HG02852 (cell line): ENCODE data around the gene RAPGEF6.
"Not testable (repeated sequence)": the region's sequence is repeated elsewhere in the genome, so short reads cannot be mapped to it uniquely, and the experiment has no call there.

ENCODE experiments used
- ATAC-seq: cut with Tn5 transposase; IDR thresholded peaks from one replicate; pipeline ENCODE4 v1.9.1; 2021; ENCODE audit warnings: mild to moderate bottlenecking, moderate library complexity; ENCODE audit not compliant: unreplicated experiment

RAPGEF6 gene

GRCh38 chr5:131396015-131396414 lies 239.0 kb downstream of the RAPGEF6 start:
- ATAC-seq: peak; percentile 87

GRCh38 chr5:131394128-131394527 lies 240.9 kb downstream of the RAPGEF6 start:
- ATAC-seq: peak; percentile 64

GRCh38 chr5:131393498-131393968 lies 241.5 kb downstream of the RAPGEF6 start:
- no peak for ATAC-seq

GRCh38 chr5:131392466-131393095 lies 242.4 kb downstream of the RAPGEF6 start:
- no peak for ATAC-seq

- ATAC-seq: no peak
Measured at GRCh38 chr5:131389869-131390265, 245.2 kb downstream of the RAPGEF6 start.

- peak; percentile 58 for ATAC-seq
Measured at GRCh38 chr5:131389096-131389868, 245.7 kb downstream of the RAPGEF6 start.

- ATAC-seq: no peak
Measured at GRCh38 chr5:131387255-131387654, 247.8 kb downstream of the RAPGEF6 start.

GRCh38 chr5:131386779-131387178 lies 248.2 kb downstream of the RAPGEF6 start:
- ATAC-seq: no peak

- ATAC-seq: no peak
Measured at GRCh38 chr5:131386124-131386523, 248.9 kb downstream of the RAPGEF6 start.

- ATAC-seq: no peak
Measured at GRCh38 chr5:131384616-131385214, 250.3 kb downstream of the RAPGEF6 start.

GRCh38 chr5:131384173-131384572 lies 250.9 kb downstream of the RAPGEF6 start:
- no peak for ATAC-seq

- peak; percentile 61 for ATAC-seq
Measured at GRCh38 chr5:131382407-131383395, 252.3 kb downstream of the RAPGEF6 start.

GRCh38 chr5:131381777-131382176 lies 253.3 kb downstream of the RAPGEF6 start:
- ATAC-seq: peak; percentile 63

GRCh38 chr5:131381021-131381420 lies 254.0 kb downstream of the RAPGEF6 start:
- no peak for ATAC-seq

- ATAC-seq: not testable (repeated sequence)
Measured at GRCh38 chr5:131380238-131380637, 254.8 kb downstream of the RAPGEF6 start.

- no peak for ATAC-seq
Measured at GRCh38 chr5:131379723-131380122, 255.3 kb downstream of the RAPGEF6 start.

- no peak for ATAC-seq
Measured at GRCh38 chr5:131378721-131379541, 256.1 kb downstream of the RAPGEF6 start.

GRCh38 chr5:131377785-131378325 lies 257.2 kb downstream of the RAPGEF6 start:
- ATAC-seq: no peak

- no peak for ATAC-seq
Measured at GRCh38 chr5:131377346-131377745, 257.7 kb downstream of the RAPGEF6 start.
